Esophagus muscularis mucosa (tissue), 4 donors: ENCODE results near the gene EPB41L5. TPM values are rescaled to one million over a fixed set of nuclear protein-coding genes. Genes with fewer than 3 reads are reported as not detected.
"Not testable (repeated sequence)": the region's sequence is repeated elsewhere in the genome, so short reads cannot be mapped to it uniquely, and the experiment has no call there.

Experiments used
- DNase-seq: peaks from one replicate; pipeline ENCODE4 v3.0.0-alpha.2; 2017; ENCODE audit errors: extremely low spot score
- H3K27ac ChIP-seq, 4 donors: fragments of 200-600 bp; sonication (generic); replicated peaks in 1 of 4; 1 replicate in 3 of 4; 2 replicates in 1 of 4; pipeline ENCODE4 v1.5.1; 2016 to 2019; ENCODE audit warnings: mild to moderate bottlenecking in 1 of 4
- H3K27me3 ChIP-seq, 4 donors: fragments of 200-600 bp; sonication (generic); one replicate each; pipeline versions ENCODE4 v1.5.1 to v1.6.0; 2016 to 2019
- H3K36me3 ChIP-seq, 4 donors: fragments of 200-600 bp; sonication (generic); one replicate each; pipeline ENCODE4 v1.5.1; 2016 to 2019
- H3K4me1 ChIP-seq, 4 donors: fragments of 200-600 bp; sonication (generic); one replicate each; pipeline ENCODE4 v1.5.1; 2016 to 2019
- H3K4me3 ChIP-seq, 4 donors: fragments of 200-600 bp; sonication (generic); 1 replicate in 2 of 4; 2 replicates in 2 of 4; pipeline ENCODE4 v1.5.1; 2016 to 2019; ENCODE audit warnings: mild to moderate bottlenecking in 4 of 4, moderate library complexity in 1 of 4
- H3K9me3 ChIP-seq, 4 donors: fragments of 200-600 bp; sonication (generic); 1 replicate in 3 of 4; 2 replicates in 1 of 4; pipeline ENCODE4 v1.5.1; 2016 to 2019
- EP300 ChIP-seq: sonication (generic); formaldehyde crosslinking; IDR thresholded peaks from one replicate; pipeline ENCODE4 v1.6.1; 2017; ENCODE audit warnings: antibody characterized with exemption
- POLR2A ChIP-seq: fragments of 450-650 bp; IDR thresholded peaks from one replicate; pipeline ENCODE4 v1.6.1; 2017; ENCODE audit warnings: antibody characterized with exemption, moderate library complexity, mild to moderate bottlenecking, low read depth
- POLR2AphosphoS5 ChIP-seq, 2 donors: sonication (generic); formaldehyde crosslinking; IDR thresholded peaks; one replicate each; pipeline ENCODE4 v1.6.1; 2017; ENCODE audit warnings: antibody characterized with exemption in 2 of 2
- WGBS: methylation state at CpG from one replicate; pipeline ENCODE4 v1.1.5; 2018; 5-methylcytosine and 5-hydroxymethylcytosine counted together
- intact Hi-C: fragments of 100-400 bp; cut with DNase I; formaldehyde crosslinking; loops from one replicate; pipeline ENCODE4 v1.15.1; 2023
- total RNA-seq, 4 donors: library from RNA; depleted of rRNA; stranded (reverse); fragments of >200 nt; gene quantifications; one replicate each; pipeline versions ENCODE4 v1.1.0 to v1.2.1, GENCODE V29; 2016
- TF ChIP-seq, protein P1 (sequence below), 3 experiments: fragments of 200-600 bp in 2 of 3; fragments of 450-650 bp in 1 of 3; sonication (generic) in 2 of 3; IDR thresholded peaks; one replicate each; pipeline ENCODE4 v1.5.1; 2017 to 2019; ENCODE audit warnings: antibody characterized with exemption in 3 of 3, mild to moderate bottlenecking in 2 of 3, moderate library complexity in 1 of 3

EPB41L5 gene
- total RNA-seq, 4 donors from 2014 or later, result 16.0 to 30.3 (median 21.6) TPM

DNA sequence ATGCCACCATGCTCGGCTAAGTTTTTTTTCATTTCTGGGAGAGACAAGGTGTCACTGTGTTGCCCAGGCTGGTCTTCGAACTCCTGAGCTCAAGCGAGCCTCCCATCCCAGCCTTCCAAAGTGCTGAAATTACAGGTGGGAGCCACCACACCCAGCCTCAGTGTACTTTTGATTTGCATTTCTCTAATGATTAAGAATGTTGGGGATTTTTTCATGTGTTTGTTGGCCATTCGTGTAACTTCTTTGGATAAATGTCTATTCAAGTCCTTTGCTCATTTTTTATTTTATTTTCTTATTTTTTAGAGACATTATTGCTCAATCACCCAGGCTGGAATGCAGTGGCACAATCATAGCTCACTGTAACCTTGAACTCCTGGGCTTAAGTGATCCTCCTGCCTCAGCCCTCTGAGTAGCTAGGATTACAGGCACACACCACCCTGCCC, 137.2 kb downstream of the EPB41L5 start:
- peaks cover 8 to 45% (median 13%) of the 10 kb centered on the region in 4 donors for H3K36me3 ChIP-seq
- TF ChIP-seq, protein P1, sequence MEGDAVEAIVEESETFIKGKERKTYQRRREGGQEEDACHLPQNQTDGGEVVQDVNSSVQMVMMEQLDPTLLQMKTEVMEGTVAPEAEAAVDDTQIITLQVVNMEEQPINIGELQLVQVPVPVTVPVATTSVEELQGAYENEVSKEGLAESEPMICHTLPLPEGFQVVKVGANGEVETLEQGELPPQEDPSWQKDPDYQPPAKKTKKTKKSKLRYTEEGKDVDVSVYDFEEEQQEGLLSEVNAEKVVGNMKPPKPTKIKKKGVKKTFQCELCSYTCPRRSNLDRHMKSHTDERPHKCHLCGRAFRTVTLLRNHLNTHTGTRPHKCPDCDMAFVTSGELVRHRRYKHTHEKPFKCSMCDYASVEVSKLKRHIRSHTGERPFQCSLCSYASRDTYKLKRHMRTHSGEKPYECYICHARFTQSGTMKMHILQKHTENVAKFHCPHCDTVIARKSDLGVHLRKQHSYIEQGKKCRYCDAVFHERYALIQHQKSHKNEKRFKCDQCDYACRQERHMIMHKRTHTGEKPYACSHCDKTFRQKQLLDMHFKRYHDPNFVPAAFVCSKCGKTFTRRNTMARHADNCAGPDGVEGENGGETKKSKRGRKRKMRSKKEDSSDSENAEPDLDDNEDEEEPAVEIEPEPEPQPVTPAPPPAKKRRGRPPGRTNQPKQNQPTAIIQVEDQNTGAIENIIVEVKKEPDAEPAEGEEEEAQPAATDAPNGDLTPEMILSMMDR (IDR thresholded peaks at IDR 0.05), result no peak
- TF ChIP-seq EP300 (no peak), POLR2AphosphoS5 (IDR thresholded peaks at IDR 0.05) (no peak), POLR2A (no peak)
- H3K4me3 ChIP-seq, result no peak overlapping the region
- H3K9me3 ChIP-seq, result peaks cover 0 to 35% (median 7%) of the 10 kb centered on the region in 4 donors
- no peaks in the 10 kb centered on the region for H3K27me3 ChIP-seq
- 93% methylated on average over 4 of the region's 4 CpGs for WGBS
- no peaks in the 10 kb centered on the region for H3K4me1 ChIP-seq
- intact Hi-C loops, result no loop called here
- no peak for DNase-seq
- no peak overlapping the region for H3K27ac ChIP-seq

DNA sequence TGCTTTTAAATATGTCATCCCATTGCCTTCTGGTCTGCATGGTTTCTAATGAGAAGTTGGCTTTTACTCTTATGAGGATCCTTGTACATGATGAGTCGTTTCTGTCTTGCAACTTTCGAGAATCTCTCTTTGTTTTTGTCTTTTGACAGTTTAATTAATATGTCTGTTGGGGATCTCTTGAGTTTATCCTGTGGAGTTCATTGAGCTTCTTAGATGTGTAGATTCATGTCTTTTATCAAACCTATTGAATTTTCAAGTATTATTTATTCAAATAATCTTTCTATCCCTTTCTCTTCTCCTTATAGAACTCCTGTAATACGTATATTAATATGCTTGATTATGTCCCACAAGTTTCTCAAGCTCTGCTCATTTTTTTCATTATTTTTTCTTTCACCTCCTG, 142.4 kb downstream of the EPB41L5 start:
- WGBS, result 97% methylated on average over 3 of the region's 3 CpGs
- H3K27me3 ChIP-seq, result no peaks in the 10 kb centered on the region
- DNase-seq, result no peak
- H3K4me1 ChIP-seq, result no peaks in the 10 kb centered on the region
- peaks cover 0 to 36% (median 13%) of the 10 kb centered on the region in 4 donors for H3K9me3 ChIP-seq
- intact Hi-C loops, result no loop called here
- TF ChIP-seq POLR2A (no peak), POLR2AphosphoS5 (IDR thresholded peaks at IDR 0.05) (no peak), EP300 (no peak)
- TF ChIP-seq, protein P1 (IDR thresholded peaks at IDR 0.05), result no peak
- H3K36me3 ChIP-seq, result peaks cover 2 to 25% (median 13%) of the 10 kb centered on the region in 4 donors
- no peak overlapping the region for H3K4me3 ChIP-seq
- no peak overlapping the region for H3K27ac ChIP-seq

DNA sequence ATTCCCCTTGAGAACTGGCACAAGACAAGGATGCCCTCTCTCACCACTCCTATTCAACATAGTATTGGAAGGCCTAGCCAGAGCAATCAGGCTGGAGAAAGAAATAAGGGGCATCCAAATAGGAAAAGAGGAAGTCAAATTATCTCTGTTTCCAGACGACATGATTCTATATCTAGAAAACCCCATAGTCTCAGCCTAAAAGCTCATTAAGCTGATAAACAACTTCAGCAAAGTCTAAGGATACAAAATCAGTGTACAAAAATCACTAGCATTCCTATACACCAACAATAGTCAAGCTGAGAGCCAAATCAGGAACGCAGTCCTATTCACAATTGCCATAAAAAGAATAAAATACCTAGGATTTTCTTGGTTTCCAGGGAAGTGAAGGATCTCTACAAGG, 145.8 kb downstream of the EPB41L5 start:
- intact Hi-C loops, H3K27me3 ChIP-seq, H3K4me3 ChIP-seq, H3K4me1 ChIP-seq, H3K27ac ChIP-seq, DNase-seq: not testable (repeated sequence)
- H3K9me3 ChIP-seq, result peaks cover 0 to 18% (median 9%) of the 10 kb centered on the region in 4 donors
- peaks cover 0 to 41% (median 14%) of the 10 kb centered on the region in 4 donors for H3K36me3 ChIP-seq
- WGBS, result 90% methylated on average over 2 of the region's 2 CpGs

DNA sequence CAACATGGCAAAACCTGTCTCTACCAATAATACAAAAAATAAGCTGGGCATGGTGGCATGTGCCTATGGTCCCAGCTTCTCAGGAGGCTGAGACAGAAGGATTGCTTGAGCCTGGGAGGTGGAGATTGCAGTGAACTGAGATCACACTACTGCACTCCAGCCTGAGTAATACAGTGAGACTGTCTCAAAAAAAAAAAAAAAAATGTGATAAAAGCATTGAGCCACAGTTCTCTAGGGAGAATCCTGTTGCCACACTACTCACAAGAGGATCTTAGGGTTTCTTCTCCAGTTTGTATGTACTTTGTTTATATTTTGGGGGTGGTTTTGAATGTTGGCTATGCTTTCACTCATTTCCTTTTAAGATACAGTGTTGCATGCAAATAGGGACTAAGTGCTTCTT, 148.3 kb downstream of the EPB41L5 start:
- DNase-seq, result no peak
- Histone ChIP-seq H3K4me3 (no peak overlapping the region), H3K9me3 (no peaks in the 10 kb centered on the region), H3K27ac (no peak overlapping the region), H3K4me1 (no peaks in the 10 kb centered on the region), H3K36me3 (peaks cover 0 to 31% (median 7%) of the 10 kb centered on the region in 4 donors), H3K27me3 (no peaks in the 10 kb centered on the region)
- TF ChIP-seq, protein P1 (IDR thresholded peaks at IDR 0.05), result no peak
- no peak for TF ChIP-seq EP300
- TF ChIP-seq POLR2AphosphoS5 (IDR thresholded peaks at IDR 0.05), result no peak
- TF ChIP-seq POLR2A, result no peak
- intact Hi-C loops, result no loop called here

- 86% methylated on average over 5 of the region's 5 CpGs for WGBS
- no peak for DNase-seq
- TF ChIP-seq POLR2AphosphoS5 (IDR thresholded peaks at IDR 0.05), result no peak
- TF ChIP-seq, protein P1 (IDR thresholded peaks at IDR 0.05), result no peak
- no peak for TF ChIP-seq EP300
- TF ChIP-seq POLR2A, result no peak
- Histone ChIP-seq H3K4me3 (no peak overlapping the region), H3K9me3 (no peaks in the 10 kb centered on the region), H3K27me3 (no peaks in the 10 kb centered on the region), H3K27ac (no peak overlapping the region), H3K36me3 (peaks cover 0 to 25% (median 10%) of the 10 kb centered on the region in 4 donors), H3K4me1 (no peaks in the 10 kb centered on the region)
- intact Hi-C loops, result no loop called here
Observed at GRCh38 chr2:120162716-120163115, 149.8 kb downstream of the EPB41L5 start.
